Occipital lobe (tissue), 2 donors: ENCODE measurements around the gene SDK1. TPM values are rescaled to one million over a fixed set of nuclear protein-coding genes. Genes with fewer than 3 reads are reported as not detected.
A peak's percentile ranks its signal among the peaks of the same experiment; 100 is the strongest.

ENCODE experiments used
- DNase-seq: peaks from one replicate; lab custom pipeline; 2025; lab: John Stamatoyannopoulos, UW
- total RNA-seq: library from RNA; depleted of rRNA; stranded (reverse); fragments of >200 nt; gene quantifications from one replicate; pipeline ENCODE4 v1.2.3, GENCODE V29; 2014

SDK1 gene
- total RNA-seq, 1 donor from 2014 or later = 7.0 TPM

DNA sequence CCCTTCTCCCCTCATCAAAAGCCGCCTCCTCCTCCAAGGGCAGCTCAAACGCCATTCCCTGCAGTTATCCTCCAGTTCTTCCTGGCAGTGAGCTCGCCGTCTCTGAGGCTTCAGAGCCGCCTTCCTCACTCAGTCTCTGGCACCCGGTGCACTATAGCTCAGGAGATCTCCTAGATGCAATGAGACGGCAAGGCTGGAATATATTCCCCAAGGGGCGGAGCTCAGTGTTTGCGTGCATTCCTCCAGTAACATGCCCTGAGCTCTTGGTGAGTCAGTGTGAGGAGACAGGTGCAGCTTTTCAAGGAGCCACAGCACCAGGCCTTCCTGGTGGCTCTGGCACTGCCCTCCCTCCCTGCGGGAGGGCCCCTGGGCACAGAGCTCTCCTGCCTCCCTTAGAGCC is 868.4 kb downstream of the SDK1 start:
- DNase-seq = no peak

DNA sequence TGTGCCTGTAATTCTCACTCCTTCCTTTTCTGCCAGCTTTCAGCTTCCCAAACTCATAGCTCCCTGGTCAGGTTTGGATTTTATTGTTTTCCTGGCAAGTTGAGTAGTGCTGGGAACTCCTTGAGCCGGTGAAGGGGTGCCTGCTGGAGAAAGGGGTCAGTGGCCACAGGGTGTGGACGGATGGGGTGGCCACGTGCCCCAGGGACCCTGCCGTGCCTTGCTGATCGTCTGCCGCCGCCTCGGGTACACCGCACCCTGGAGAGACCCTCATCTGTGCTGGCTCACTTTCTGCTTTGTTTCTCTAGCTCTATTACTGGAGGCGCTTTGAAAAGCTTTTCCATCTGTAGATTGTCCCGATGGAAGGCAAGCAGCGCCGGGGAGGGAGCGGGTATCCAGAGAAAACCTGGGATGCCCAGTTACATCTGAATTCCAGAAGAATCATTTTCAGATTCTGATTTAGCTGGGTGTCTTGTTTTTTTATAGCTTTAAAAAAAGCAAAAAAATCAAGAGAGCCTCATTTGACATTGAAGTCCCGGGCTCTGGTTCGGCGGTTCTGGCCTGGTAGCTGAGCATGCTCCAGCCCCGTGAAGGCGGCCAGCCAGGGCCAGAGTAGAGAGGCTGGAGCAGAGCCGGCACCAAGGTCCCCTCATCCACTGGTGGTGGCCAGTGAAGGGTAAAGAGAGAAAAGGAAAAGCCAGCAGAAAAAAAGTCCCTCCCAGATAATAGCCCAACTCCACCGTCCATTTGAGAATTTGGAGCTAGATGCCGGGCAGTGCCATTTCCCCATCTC is 870.1 kb downstream of the SDK1 start:
- DNase-seq = no peak

DNA sequence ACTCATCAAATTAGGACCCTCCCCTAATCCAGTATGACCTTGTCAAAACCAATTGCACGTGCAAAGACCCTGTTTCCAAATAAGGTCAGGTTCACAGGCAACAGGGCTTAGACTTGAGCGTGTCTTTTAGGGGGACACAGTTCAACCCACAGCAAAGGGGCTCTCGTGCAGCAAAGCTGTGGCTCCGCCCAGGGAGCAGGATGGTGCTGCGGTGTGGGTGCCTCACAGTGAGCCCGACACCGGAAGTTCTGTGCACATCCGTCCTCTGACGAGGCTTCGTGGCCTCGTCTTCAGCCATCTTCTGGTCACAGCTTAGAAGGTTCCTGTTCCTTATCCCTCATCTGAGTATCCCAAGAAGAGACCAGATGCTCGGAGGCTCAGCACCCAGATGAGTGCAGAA is 871.8 kb downstream of the SDK1 start:
- no peak for DNase-seq

DNA sequence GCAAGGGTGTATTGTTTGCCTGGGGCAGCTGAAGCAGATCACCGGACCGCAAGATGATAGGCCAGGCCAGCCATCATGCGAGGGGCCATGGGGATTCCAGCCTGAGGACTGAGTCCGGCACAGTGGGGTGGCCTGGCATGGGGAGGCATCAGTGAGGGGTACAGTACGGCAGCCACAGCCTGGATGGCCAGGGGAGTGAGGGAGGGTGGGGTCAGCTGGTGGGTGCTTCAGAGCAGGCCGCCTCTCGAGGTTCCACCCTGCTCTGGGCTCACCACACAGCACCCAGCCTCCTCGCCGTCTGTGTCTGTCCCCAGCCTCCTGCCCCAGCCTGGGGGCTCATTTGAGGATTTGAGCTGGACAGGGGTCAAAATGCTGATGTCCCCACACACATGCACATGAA is 872.6 kb downstream of the SDK1 start:
- no peak for DNase-seq

DNA sequence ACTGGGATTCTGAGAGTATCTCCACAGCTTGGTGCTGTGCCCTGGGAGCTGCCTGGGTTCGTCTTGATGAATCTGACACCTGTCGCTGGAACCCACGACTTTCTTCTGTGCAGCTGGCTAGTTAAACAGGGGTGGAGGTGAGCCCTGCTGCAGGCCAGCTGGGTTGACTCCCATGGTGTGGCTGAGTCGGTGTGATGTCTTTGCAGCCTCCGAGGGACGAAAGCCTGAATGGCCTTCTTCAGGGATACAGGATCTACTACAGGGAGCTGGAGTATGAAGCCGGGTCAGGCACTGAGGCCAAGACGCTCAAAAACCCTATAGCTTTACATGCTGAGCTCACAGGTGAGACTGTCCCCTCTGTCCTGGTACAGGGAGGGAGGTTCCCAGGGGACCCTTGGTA is 873.0 kb downstream of the SDK1 start:
- DNase-seq = no peak

DNA sequence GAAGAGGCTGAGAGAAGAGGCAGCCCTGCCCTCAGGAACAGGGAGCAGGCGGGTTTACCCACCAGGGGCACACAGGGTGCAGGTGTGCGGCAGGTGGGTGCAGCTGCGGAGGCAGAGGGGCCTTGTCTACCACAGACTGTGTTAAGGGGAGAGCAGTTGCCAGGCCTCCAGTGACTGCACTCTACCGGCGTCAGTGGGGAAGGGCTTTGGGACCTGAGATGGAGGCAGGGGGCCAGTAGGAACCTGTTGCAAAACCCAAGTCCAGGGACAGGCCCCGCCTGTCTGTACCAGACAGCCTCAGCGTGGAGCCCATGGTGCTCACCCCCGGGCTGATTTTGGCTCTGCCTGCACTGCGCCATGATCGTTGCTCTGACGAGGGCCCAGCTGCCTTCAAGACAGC is 873.4 kb downstream of the SDK1 start:
- DNase-seq = no peak

DNA sequence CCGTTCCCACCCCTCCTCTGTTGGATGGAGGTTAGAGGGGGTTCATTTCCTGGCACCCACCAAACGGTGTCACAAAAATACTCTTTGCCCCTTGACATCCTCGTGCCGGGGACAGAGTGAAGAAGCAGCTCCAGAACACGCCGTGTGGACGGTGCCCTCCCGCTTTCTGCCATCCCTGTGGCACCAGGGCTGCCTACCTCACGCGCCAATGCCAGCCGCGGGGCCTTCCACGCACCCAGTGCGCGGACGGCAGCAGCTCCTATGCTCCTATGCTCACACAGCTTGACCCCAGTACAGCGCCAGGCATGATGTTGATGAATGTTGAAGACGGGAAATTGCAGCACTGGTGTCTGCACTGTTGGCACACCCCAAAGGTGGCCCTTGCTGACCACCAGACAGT is 873.8 kb downstream of the SDK1 start:
- DNase-seq = no peak

DNA sequence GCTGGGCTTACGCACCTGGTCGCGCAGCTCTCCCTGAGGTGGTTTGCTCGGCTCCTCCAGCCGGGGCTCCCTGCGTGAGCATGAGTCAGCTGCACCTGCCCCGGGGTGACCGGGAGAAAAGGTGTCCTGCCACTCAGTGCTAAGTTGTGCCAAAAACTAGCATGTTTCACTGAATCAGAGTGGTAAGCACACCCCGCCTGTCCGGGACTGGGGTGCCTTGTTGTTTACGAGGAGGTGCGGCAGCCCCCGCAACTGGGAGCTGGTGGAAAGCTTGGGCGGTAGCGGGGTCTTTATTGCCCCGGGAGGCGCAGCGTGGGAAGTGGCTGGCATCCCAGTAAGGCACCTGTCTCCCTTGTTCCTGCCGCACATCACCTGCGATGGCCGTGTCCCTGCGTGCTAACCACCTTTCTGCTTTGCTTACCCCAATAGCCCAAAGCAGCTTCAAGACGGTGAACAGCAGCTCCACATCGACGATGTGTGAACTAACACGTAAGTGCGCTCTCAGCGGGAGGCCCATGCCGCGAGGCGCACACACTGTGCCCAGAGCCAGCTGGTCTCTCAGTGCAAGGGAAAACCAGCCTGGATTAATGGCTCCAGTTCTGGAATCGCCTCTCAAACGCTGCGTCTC is 874.4 kb downstream of the SDK1 start:
- no peak for DNase-seq

DNA sequence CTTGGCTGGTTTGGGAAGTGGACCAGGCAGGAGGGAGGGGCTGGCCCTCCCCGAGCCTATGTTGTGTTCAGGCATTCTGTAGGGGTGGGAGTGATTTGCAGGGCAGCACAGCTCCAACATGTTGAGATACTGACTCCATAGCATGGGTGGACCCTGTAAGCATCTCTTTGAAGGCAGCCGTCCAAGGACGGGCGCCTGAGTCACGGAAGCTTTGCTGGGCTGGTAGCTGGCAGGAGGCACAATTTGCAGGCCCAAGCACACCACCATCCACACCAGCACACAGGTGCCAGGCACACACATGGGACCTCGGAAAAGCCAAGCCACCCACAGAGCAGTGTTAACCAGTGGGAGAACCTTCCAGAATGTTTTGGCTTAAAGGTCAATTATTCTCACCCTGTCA is 875.9 kb downstream of the SDK1 start:
- no peak for DNase-seq

DNA sequence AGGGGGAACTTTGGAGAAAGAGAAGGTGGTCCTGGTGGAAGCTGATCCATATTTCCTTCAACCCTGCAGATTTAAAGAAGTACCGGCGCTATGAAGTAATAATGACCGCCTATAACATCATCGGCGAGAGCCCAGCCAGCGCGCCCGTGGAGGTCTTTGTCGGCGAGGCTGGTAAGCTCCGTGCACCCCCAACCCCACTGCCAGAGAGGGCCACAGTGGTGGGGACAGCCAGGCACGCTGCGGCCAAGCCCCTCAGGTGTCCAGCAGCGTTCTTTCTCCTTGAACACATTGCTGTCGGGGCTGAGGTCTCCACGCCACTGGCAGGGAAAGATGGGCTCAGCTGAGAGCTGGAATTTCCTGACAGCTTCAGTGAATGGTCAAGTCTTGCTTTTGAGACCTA is 877.4 kb downstream of the SDK1 start:
- DNase-seq = no peak

DNA sequence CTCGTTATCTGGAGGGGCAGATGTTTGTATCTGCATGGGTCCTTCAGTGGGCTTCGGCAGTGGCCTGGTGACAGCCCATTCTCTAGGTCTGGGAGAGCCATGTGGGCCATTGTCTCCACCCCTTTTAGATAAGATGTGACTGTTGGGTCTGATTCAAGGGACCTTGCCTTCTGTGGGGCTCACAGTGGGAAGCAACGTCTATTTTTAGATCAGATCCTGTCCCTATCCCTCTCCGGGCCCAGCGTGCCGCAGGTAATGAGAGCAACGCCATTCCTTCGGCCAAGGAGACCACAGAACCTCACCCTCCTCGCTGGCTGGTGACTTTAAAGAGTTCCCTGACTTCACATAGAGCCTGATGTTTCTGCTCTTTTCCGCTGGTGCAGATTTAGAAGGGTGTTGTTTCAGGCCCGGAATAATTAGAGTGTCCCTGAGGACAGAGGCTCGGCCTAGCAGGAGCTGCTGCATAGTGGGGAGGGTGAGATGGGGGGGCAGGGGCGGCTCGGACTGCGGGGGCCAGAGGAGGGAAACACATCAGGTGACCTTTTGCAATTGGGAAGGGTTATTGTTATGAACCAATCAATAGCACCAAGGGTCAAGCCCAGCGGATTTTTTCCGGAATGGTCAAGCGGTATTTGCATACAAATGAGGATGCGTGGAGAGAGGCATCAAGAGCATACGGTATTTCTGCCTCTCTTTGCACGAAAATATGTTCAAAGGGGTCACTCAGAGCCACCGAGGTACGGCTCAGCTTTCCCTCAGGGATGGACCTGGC is 878.0 kb downstream of the SDK1 start:
- no peak for DNase-seq

DNA sequence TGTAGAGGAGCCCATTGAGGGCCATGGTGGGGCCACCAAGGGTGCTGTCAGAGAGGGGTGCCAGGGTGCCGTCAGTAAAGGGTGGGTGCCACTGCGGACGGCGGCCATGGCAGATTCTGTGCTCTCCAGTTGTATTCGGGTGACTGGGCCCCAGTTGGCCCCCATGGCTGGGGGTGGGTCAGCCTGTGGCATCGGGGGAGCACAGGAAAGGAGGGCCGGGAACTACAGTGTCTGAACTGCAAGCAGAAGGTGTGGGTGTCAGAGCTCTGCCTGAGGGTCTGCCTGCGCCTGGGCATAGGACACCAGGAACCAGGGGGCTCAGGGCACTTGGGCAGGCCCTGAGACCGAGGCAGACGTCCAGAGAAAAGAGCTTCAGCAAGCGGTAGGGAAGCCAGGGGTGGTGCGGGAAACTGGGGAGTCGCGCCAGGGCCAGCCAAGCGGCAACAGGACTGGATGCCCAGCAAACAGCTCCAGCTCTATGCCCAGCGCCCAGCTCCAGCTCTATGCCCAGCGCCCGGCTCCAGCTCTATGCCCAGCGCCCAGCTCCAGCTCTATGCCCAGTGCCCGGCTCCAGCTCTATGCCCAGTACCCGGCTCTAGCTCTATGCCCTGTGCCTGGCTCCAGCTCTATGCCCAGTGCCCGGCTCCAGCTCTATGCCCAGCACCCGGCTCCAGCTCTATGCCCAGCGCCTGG is 878.8 kb downstream of the SDK1 start:
- DNase-seq = no peak

DNA sequence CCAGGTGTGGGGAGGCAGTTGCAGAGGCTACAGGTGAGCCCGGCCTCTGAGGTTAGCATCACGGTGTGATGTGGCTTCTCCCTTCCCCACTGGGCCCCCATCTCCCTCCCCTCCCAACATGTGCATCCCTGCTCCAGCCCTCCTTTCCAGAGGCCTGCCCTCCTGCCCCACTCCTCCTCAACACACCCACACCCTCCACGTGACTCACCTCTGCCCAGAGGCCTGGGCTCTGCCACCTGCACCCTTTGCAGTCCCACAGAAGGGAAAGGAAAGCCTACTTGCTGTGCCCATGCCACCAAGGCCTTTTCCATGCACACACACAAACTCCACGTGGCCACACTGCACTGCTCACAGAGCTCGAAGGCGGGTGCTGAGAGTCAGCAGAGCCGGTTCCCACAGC is 880.4 kb downstream of the SDK1 start:
- no peak for DNase-seq

DNA sequence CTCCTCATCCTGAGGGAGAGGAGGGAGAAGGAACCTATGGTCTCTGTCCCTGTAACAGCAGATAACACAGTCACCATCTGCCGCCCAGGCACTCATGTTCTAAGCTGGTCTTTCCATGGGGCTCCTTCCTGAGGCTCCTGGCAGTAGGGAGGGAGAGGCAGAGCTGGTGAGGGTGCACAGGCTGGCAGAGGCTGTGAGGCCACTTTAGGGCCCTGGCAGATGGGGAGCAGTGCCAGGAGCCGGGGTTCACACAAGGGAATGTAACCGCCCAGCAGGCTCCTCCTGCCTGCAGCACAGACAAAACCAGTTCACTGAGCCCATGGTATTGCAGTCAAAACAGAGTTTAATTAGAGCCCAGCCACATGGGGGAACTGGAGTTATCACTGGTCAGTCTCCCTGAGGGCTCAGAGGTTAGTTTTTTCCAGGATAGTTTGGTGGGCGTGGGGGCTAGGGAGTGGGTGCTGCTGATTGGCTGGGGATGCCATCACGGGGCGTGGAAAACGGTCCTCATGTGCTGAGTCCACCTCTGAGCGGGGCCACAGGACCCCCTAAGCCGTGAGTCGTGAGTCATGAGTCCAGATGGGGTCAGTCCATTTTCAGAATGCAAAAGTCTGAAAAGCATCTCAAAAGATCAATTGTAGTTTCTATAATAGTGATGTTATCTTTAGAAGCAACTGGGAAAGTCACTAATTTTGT is 881.7 kb downstream of the SDK1 start:
- no peak for DNase-seq

DNA sequence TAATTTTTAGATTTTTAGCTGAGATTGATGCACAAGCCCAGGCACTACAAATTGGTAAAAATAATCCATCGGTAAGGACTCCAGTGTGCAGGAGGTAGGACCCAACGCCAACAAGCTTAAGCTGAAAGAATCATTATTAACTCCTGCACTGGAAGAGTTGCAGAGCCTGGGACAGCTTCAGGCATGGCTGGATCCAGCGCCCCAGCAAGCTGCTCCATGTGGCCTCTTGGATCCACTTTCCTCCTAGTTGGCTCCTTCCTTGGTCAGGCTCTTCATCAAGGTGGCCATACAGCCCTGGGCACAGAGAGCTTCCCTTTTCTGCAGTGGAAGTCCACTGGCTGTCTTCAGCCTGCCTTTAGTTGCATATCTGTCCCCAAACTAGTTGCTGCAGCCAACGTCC is 883.6 kb downstream of the SDK1 start:
- no peak for DNase-seq

DNA sequence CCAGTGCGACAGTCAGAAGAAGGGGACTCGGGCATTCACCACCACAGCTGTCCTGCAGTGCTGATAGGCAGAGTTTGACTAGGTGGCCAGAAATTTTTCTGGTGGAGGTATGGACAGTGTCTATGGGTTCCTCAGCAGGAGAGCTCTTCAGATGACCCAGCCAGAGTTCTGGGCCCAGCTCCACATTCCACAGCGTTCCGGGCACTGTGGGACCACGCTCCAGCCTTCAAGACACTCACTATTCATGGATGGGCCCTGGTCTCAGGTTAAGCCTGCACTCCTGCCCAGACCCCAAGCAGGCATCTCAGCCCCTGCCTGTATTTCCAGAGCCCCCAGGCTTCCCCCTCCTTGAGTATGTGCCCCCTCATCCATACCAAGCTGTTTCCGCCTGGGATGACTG is 884.1 kb downstream of the SDK1 start:
- no peak for DNase-seq

DNA sequence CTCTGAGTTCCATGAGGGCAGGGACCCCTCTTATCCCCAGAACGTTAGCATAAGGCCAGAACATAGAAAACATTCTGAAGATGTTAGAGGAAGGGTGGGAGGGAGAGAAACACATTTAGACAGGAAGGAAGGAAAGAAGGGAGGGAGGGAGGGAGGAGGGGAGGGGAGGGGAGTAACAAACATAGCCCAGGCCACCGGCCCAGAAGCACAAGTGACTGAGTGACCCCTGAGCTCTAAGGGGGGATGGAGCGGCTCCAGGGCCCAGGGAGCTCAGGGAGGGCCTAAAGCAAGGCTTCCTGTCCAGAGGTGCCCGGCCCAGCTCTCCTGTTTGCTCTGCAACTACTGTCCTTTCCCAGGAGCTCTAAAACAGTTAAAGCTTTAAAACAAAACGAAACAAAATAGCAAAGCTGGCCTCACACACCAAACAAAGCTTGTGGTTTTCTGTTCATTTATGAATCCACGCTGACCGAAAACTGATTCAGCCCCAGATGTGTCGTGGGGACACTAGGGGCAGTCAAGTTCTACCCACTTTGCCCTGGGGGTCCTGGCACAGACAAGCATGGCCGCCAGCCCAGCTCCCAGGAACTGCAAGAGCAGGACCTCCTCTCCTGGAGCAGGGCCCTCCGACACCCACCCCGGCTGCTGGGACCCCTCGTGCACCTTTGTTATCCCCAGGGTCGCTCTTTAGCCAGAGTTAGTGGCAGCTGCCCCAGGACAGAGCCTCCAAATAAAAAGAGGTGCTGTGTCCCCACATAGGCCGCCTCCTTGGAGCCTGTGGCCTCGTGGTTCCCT is 884.9 kb downstream of the SDK1 start:
- no peak for DNase-seq

DNA sequence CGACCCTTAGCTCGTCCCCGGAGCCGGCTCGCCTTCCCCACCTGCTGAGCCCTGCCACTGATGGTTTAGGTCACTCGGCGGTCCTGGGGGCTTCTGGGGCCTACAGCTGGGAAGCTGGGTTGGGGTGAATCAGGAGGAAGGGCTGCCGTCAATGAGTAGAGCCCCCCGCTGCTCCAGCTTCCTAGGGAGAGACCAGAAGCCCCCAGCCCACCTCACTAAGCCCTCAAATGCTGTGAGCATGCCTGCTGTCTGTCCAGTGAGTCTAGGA is 885.4 kb downstream of the SDK1 start:
- DNase-seq = no peak

DNA sequence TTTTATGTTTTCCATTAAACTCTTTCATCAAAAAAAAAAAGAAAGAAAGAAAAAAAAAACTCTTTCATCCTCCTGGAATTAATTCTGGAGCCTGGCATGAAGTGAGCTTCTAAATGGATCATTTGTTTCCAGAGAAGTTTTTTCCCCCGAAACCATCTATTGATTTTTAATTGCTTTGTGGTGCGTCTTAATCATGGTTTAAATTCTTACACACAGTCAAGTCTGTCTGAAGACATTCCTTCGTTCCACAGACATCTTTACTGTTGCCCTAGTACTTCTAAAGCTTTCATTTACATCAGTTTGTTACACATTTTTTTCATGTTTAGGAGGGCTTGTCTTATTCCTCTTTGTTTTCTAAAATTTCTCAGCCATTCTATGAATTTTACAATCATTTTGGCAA is 887.6 kb downstream of the SDK1 start:
- DNase-seq = no peak

DNA sequence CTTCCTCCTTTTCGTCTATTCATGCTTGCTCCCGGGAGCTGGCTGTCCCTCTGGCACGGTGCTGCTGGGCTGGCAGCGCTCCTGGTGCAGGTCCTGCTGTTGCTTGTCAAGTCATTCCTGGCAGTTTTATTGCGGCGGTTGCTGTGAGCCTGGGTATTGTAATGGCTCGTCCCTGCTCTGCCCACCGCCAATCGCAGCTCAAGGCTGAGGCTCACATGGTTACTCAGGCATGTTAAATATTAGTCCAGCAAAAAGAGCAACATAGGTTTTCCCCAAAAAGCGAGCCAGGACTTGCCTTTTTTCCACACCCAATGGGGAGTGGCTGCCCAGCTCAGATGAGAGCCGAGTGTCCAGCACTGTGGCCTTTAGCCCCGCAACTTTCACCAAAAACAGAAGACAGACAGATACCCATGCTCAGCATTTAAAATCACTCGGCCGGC is 888.1 kb downstream of the SDK1 start:
- peak; percentile 62 for DNase-seq
